Epithelial cell of alveolus of lung (primary cell): ENCODE measurements around the gene RPLP2. TPM values are rescaled to one million over a fixed set of nuclear protein-coding genes. Genes with fewer than 3 reads are reported as not detected.

ENCODE experiments used
- total RNA-seq: library from RNA; depleted of rRNA; stranded (reverse); fragments of >200 nt; gene quantifications from 2 replicates; pipeline ENCODE4 v1.2.1, GENCODE V29; 2015

RPLP2 gene
- total RNA-seq = 326 and 769 TPM in 2 replicates

DNA sequence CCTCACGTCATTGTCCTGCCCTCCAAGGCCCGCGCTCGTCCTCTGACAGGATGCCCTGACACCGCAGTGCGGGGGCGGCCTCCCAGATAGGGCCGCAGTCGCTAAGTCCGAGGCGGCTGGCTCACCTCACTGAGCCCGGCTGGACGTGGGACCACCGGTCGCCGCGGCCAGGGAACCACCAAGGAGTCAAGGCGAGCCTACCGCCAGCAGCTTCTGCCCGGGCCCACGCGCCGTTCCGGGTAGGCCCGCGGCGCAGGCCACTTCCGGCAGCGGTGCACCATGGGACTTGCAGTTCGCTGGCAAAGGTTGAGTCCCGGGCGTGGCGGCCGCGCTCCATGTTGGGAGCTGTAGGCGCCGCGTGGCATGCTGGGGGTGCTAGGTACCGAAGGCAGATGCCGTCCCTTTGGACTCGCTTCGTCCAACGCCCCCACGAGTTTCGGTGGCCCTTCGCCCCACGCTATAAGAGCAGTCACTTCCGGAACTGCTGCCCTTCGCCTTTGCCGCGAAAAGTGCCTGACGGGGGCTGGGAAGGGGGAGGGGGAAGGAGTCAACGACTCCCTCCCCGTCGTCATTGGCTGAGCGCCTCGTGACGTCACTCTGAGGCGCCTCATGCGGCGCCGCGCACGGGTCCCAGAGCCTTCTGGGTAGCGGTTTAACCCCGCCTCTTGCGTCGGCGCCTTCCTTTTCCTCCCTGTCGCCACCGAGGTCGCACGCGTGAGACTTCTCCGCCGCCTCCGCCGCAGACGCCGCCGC lies at the start of gene RPLP2:
RPLP2 (plus strand) TSS at position 681 of the 753 bp plus-strand sequence. CDS start 268 bp downstream, outside the sequence.

GRCh38 chr11:777288-778255 lies 32.2 kb upstream of the RPLP2 start, which contains the start of gene GATD1:
TSS of gene GATD1 (minus strand) at chr11:777487. CDS start at chr11:777462, 25 bp downstream.

DNA sequence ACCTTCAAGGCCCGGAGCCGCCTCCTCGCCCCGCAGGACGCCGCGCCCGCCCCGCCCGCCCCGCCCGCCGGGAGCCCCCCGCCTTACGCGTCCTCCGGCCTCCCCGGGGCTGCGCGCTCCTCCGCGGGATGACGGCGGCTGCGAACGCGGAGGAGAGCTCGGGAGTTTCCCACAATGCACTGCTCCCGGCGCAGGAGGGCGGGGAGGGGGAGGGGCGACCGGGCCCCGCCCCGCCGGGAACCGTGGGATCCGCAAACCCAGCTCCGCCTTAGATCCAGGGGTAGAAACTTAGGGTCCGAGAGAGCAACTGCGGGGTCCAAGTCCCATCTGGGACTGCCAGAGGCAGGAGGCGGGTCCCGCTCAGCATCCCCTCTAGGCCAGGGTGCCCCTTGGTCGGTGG lies 19.8 kb upstream of the RPLP2 start, which contains the start of gene CEND1:
CEND1 (minus strand) TSS at position 148 of the 400 bp plus-strand sequence. CDS start 1,514 bp downstream, outside the sequence.

GRCh38 chr11:798093-798713 lies 11.6 kb upstream of the RPLP2 start, which contains the start of gene SLC25A22:
TSS of gene SLC25A22 (minus strand) at chr11:798281. CDS start at chr11:795006, 3,275 bp downstream.

DNA sequence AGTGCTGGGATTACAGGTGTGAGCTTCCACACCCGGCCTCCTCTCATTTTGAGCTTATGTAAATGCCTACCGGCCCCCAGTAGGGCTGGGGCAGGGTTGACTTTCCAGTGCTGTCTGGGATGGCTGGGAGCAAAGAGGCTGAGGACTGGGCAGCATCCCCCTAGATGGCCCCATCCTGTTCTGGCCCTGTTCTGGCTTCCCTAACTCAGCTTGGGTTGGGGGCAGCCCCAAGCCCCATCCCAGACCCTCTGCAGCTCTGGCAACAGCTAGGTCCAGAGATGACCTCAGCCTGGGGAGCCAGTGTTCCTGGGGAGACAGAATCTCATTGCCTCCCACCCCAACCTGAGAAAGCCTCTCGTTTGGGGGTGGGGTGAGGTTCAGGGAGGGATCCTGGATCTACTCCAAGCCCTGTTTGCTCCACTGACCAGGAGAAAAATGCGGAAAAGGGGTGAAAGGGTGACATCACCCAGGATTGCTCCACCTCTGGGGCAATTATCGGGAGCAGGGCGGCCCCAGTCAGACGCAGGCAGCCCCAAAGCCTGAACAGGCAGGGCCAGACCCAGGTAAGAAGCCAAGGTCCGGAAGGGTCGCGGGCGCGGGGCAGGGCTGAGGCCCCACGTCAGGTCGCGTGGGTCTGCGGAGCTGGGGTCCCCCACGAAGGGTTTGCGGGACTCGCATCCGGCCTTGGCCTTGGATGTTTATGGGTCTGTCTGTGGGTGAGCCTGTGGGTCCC lies 8.8 kb downstream of the RPLP2 start, which contains the start of gene PNPLA2:
PNPLA2 (plus strand) TSS at position 519 of the 733 bp plus-strand sequence. CDS start 805 bp downstream, outside the sequence.

GRCh38 chr11:827897-828192 lies 18.1 kb downstream of the RPLP2 start, which contains the start of gene CRACR2B:
TSS of gene CRACR2B (plus strand) at chr11:827919. CDS start at chr11:828608, 689 bp downstream.

DNA sequence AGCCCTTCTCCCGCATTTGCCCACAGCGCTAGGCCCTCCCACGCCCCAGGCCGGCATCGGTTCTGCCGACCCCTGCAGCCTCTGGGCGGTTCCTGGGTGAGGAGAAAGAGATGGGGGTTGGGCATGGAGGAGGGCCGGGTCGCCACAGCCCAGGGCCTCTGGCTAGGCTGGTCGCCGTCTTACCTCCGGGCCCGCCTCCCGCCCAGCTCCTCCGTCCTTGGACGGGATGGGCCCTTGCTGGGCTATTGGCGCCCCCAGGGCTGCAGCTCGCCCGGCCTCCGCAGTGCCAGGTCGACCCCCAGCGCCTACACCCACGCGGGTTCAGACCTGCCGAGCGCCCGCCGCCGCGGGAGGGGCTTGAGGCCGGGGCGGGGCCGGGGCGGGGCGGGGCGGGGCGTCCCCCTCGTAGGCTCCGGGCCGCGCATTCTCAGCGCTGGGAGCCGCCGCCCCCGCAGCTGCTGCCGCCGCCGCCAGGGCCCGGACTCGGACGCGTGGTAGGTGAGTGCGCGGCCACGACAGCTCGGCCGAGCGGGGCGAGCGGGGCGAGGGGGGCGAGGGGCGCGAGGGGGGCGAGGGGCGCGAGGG lies 22.9 kb downstream of the RPLP2 start, which contains the start of gene CD151:
CD151 (plus strand) TSS at position 424 of the 585 bp plus-strand sequence. CDS start 3,118 bp downstream, outside the sequence.

DNA sequence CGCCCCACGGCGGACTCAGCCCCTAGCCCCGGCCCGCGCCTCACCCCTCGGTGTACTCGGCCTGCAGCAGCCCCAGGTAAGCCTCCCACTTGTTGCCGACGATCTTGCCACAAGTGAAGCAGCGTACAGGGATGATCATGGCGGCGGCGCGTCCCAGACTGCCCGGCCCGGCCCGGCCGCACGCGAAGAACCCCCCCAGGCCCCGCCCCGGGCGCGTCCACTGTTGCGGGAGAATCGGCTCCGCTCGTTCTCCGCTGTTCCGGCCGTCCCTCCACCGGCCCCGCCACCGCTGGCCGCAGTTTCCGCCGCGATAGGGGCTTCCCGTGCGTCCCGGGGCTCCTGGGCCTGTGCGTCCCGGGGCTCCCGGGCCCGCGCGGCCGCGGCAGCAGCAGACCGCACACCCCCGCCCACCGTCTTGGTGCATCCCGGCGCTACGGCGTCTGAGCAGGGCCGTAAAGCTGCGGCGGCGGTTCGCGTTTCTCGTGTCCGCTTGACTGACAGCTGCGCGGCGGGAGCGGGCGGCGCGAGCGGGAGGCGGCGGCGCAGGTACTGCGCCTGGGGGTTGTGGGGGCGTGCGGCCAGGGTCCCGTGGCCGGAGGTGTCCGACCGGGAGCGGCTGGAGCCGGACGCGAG lies 32.7 kb downstream of the RPLP2 start, which contains the start of the genes POLR2L and TSPAN4:
POLR2L (minus strand) TSS at position 160 of the 633 bp plus-strand sequence; CDS start at position 139, 21 bp downstream.
TSPAN4 (plus strand) TSS at position 483 of the 633 bp plus-strand sequence. CDS start 7,453 bp downstream, outside the sequence.

Other genes with a start within 250 kb of the RPLP2 start
- gene LMNTD2, start 249.2 kb upstream of the RPLP2 start, total RNA-seq = 0.39 and 1.2 TPM in 2 replicates
- 6.8 and 8.1 TPM in 2 replicates for gene RASSF7, start 249.0 kb upstream of the RPLP2 start, total RNA-seq
- gene PHRF1, start 233.5 kb upstream of the RPLP2 start, total RNA-seq = 17.1 and 30.9 TPM in 2 replicates
- 13.3 and 28.1 TPM in 2 replicates for gene IRF7, start 194.0 kb upstream of the RPLP2 start, total RNA-seq
- gene CDHR5, start 185.0 kb upstream of the RPLP2 start, total RNA-seq = 0.26 TPM in 1 of 2 replicates, not detected in the other
- gene SCT, start 182.8 kb upstream of the RPLP2 start, total RNA-seq = not detected in 2 replicates
- not detected in 2 replicates for gene DRD4, start 172.7 kb upstream of the RPLP2 start, total RNA-seq
- gene DEAF1, start 114.7 kb upstream of the RPLP2 start, total RNA-seq = 21.5 and 33.3 TPM in 2 replicates
- 12.5 and 63.3 TPM in 2 replicates for gene TMEM80, start 114.2 kb upstream of the RPLP2 start, total RNA-seq
- gene EPS8L2, start 103.7 kb upstream of the RPLP2 start, total RNA-seq = 17.9 and 20.8 TPM in 2 replicates
- gene TALDO1, start 62.5 kb upstream of the RPLP2 start, total RNA-seq = 172 and 222 TPM in 2 replicates
- 15.1 and 24.4 TPM in 2 replicates for gene GATD1, start 32.5 kb upstream of the RPLP2 start, total RNA-seq
- 2.2 and 3.8 TPM in 2 replicates for gene CEND1, start 19.9 kb upstream of the RPLP2 start, total RNA-seq
- gene SLC25A22, start 11.7 kb upstream of the RPLP2 start, total RNA-seq = 9.7 and 14.5 TPM in 2 replicates
- gene PIDD1, start 4.7 kb upstream of the RPLP2 start, total RNA-seq = 13.7 and 27.5 TPM in 2 replicates
- gene PNPLA2, start 8.9 kb downstream of the RPLP2 start, total RNA-seq = 16.7 and 39.5 TPM in 2 replicates
- 1.2 and 1.8 TPM in 2 replicates for gene CRACR2B, start 18.0 kb downstream of the RPLP2 start, total RNA-seq
- gene CD151, start 23.0 kb downstream of the RPLP2 start, total RNA-seq = 224 and 544 TPM in 2 replicates
- gene POLR2L, start 32.6 kb downstream of the RPLP2 start, total RNA-seq = 72.8 and 124 TPM in 2 replicates
- 170 and 176 TPM in 2 replicates for gene TSPAN4, start 32.9 kb downstream of the RPLP2 start, total RNA-seq
- gene CHID1, start 100.8 kb downstream of the RPLP2 start, total RNA-seq = 131 and 209 TPM in 2 replicates
- 40.6 and 42.7 TPM in 2 replicates for gene AP2A2, start 115.9 kb downstream of the RPLP2 start, total RNA-seq
- not detected in 2 replicates for gene MUC6, start 226.8 kb downstream of the RPLP2 start, total RNA-seq